NCI-H1694 treated with DMSO at 0.1 percent for 48 hours (cell line): ENCODE results near the gene PDXP.
A peak's percentile ranks its signal among the peaks of the same experiment; 100 is the strongest.
"Not testable (repeated sequence)": the region's sequence is repeated elsewhere in the genome, so short reads cannot be mapped to it uniquely, and the experiment has no call there.

Experiments
- DNase-seq: peaks from one replicate; lab custom pipeline; 2025; lab: John Stamatoyannopoulos, UW

Gene PDXP

GRCh38 chr22:37674951-37675929 lies 16.7 kb downstream of the PDXP start, which contains the start of gene LGALS1:
LGALS1 (plus strand) TSS chr22:37675636; CDS start chr22:37675703, 67 bp downstream.
- DNase-seq = no peak

DNA sequence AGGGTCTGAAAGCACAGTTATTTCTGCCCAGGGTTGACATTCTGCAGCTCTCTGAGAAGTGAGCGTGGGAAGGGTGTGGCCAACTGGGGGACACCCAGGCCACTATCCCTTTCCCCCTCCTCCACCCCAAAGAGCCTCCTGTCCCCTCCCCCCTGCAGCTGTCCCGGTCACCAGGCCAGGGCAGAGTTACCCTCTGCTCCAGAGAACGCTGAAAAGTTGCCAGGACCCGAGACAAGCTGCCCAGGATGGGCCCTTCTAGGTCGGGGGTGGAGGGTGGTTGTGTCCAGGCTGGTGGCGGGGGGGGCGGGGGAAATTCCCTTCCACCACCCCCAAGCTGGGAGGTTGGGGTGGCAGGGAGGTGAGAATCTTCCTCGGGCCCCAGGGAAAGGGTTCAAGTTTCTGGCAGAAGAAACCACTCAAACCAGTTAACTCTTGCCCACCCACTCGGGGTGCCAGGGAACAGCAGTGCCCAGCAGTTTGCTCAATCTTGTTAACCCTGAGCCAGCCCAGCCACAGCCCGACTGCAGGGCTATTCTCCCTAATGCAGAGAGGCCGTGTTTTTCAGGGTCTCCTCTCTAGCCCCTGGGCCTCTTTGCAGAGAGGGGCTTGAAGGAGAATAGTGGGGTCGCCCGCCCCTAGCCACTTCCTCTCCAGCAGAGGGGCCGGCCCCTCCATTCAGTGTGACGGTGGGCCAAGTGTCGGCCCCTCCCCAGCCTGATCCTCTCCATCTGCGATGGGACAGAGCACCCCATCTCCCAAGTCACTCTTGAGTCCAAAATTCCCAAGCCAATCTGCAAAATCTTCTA lies 17.6 kb downstream of the PDXP start:
- no peak for DNase-seq

DNA sequence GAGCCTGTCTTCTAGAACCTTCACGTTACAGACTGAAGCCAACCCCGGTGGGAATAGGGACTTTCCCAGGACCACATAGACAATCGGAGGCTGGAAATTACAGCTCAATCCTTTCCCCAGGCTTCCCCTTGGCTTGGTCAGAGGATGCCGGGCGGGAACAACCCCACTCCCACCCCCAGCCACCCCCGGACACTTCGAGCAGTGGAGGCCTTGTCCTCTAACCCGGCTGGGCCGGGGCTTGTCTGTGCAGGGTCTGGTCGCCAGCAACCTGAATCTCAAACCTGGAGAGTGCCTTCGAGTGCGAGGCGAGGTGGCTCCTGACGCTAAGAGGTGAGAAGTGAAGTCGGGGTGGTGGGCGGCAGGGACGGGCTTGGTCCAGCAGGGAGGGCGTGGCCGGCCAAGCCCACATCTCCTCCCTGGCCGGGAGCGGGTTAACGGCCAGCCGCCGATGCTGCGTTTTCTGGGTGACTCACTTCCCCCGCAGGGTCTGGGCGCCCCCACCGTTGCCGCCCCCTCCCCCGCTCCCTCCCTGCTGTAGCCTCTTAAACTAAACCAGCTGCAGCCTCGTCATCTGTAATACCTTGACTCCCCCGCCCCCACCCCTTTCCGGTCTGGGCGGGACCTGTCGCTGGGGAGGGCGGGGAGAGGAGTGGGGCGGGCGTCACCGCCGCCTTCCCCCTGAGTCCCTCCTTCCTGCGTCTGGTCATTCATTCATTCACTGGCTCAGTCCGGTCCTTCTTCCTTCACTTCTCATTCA lies 18.4 kb downstream of the PDXP start:
- DNase-seq = no peak

- no peak for DNase-seq
Measured at GRCh38 chr22:37677493-37677974, 19.0 kb downstream of the PDXP start.

DNA sequence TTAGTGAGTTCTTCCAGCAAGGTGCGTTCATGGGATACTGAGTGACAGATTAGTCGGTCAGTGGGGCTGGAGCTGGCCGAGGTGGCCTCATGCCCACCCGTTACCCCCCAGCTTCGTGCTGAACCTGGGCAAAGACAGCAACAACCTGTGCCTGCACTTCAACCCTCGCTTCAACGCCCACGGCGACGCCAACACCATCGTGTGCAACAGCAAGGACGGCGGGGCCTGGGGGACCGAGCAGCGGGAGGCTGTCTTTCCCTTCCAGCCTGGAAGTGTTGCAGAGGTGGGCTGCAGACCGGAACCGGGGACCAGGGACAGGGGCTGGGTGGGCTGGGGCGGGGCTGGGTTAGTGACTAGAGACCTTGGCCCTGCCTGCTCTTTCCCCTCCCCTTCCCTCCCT lies 19.8 kb downstream of the PDXP start:
- DNase-seq = no peak

DNA sequence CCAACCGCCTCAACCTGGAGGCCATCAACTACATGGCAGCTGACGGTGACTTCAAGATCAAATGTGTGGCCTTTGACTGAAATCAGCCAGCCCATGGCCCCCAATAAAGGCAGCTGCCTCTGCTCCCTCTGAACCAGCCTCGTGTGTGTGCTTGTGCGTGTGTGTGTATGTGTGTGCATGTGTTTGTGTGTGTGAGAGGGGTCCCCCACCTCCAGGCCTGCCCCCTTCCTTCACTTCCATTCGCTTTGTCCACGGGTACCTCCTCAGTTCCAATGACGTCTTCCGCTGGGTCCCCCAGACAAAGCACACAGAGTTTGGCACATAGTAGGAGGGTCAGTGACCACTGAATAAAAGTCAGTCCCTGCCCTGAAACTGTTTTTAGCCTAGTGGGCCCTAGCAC lies 21.1 kb downstream of the PDXP start:
- no peak for DNase-seq

DNA sequence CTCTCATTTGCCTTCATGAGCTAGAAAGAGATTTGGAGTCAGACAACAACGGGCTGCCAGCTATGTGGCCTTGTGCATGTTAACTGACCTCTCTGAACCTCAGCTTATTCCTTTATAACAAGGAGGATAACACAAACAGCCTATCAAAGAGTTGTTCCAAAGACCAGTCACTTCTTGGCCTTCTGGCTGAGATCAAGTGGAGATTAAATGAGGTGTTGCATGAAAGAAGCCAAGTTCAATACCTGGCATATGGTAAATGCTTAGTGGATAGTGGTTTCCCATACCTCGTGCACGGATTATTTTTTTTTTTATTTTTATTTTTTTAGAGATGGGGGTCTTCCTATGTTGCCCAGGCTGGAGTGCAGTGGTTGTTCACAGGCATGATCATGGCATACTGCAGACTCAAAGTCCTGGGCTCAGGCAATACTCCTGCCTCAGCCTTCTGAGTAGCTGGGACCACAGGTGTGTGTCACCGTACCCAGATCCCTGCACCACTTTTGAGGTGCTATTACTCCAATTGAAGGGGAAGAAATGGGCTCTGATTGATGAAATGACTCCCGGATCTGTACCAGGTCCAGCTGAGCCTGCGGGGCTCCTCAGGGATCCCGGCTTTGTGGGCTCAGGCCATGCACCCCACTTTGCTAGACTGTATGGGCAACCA lies 21.8 kb downstream of the PDXP start:
- no peak for DNase-seq

DNA sequence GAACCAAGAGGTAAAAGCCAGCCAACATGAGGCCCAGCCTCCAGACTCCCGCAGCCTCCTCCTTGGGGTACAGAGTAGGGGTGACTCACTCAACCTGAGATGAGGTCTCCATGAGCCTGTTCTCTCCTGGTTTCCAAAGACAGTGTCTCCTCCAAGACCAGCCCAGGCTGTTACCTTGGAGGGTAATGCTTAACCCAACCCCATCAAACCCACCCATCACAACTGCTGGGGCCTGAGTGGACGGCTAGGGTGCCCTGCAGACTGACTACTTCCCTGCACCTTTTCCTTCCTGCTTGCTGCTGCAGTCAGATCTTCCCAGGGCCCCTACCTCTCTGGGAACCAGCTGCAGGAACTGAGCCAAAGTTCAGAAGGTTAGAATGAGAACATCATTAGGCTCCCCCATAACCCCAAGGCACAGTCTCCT lies 22.5 kb downstream of the PDXP start:
- DNase-seq = no peak

GRCh38 chr22:37681556-37682049 lies 23.1 kb downstream of the PDXP start:
- peak; percentile 35 for DNase-seq

DNA sequence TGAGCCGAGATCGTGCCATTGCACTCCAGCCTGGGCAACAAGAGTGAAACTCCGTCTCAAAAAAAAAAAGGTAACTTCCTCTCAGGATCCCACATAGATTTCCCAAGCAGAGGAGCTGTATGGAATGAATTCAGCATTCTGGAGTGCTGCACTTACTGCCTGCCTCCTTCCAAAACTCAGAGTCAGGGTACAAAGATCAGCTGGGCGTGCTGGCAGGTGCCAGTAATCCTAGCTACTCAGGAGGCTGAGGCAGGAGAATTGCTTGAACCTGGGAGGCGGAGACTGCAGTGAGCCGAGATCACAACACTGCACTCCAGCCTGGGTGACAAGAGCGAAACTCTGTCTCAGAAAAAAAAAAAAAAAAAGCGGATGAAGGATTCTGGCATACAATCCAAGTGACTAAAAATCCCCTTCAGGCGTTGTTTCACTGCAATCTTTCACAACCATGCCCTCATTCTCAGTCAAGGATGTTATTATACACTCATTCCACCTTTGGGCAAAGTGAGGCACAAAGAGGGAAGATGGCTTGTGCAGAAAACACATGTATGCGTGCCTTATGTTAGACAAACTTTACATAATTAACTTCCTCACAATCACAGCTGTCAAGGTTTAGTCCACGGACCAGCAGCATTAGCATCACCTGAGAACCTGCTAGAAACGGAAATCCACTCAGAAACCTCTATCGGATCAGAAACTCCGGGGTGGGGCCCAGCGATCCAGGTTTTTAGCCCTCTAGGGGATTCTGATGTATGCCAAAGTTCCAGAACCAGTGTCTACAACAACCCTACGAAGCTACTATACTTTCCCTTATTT lies 26.5 kb downstream of the PDXP start:
- DNase-seq = no peak

- DNase-seq = peak; percentile 67
Measured at GRCh38 chr22:37686002-37686982, 27.8 kb downstream of the PDXP start, which contains the start of gene NOL12. NOL12 (plus strand) TSS chr22:37686343; CDS start chr22:37686393, 50 bp downstream.

GRCh38 chr22:37690407-37690806 lies 31.9 kb downstream of the PDXP start:
- DNase-seq = no peak

GRCh38 chr22:37690901-37691504 lies 32.5 kb downstream of the PDXP start:
- no peak for DNase-seq

- DNase-seq = no peak
Measured at GRCh38 chr22:37692627-37693285, 34.2 kb downstream of the PDXP start.

GRCh38 chr22:37694131-37694530 lies 35.6 kb downstream of the PDXP start:
- not testable (repeated sequence) for DNase-seq

- not testable (repeated sequence) for DNase-seq
Measured at GRCh38 chr22:37696260-37696656, 37.7 kb downstream of the PDXP start.

DNA sequence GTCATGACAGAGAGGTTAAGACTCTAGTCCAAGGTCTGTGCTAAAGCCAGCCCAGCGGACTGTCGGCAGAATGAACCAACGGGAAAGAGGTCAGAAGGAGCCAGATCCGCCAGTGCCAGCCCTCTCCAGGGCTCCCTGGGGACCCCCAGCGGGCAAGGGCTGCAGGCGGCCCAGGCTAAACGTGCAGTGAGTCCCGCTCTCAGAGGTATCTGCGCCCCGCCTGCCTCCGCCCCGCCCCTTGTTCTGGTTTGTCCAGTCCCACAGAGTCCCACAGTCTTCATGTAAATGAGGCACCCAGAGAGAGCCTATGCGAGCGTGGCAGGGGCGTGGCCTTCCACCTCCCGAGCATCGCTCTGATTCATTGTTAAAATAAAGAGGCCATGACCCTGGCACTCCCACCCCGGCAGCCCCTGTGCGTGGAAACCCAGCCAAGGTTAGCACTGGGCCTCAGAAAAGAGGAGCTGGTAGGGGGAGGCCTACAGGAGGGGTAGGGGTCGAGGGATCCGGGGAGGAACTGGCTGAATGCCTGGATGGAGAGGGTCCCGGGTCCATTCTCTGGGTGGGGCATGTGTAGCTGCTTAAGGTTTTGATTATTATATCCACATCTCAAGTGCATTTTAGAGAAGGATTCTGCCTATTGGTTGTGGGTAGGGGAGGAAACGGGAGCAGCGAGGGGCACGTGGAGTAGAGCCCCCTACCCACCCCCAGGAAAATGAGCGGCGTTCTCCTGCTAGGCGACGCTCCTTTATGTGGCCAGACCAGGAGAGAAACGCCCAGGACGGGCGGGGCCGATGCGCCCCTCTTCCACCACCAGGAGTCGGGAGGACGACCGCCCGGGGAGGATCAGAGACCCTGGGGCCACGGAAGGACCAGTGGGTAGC lies 38.4 kb downstream of the PDXP start, which contains the start of gene TRIOBP:
Gene TRIOBP, plus strand, starts transcription at position 392 of the 881 bp plus-strand sequence. CDS start 4,318 bp downstream, outside the sequence.
- peak; percentile 94 for DNase-seq
